Liver (tissue), 9 donors: ENCODE data around the gene RGL4. TPM values are rescaled to one million over a fixed set of nuclear protein-coding genes. Genes with fewer than 3 reads are reported as not detected.

ENCODE experiments used
- DNase-seq: peaks from one replicate; pipeline ENCODE4 v3.0.0-alpha.2; 2017; ENCODE audit warnings: low spot score
- H3K27ac ChIP-seq, 2 donors: one replicate each; pipeline ENCODE4 v1.7.0; 2013; ENCODE audit warnings: inconsistent platforms in 2 of 2, low read length in 2 of 2, control low read depth in 1 of 2, low read depth in 1 of 2, mild to moderate bottlenecking in 1 of 2
- H3K27me3 ChIP-seq, 4 donors: one replicate each; pipeline versions ENCODE4 v1.6.1 to v1.7.0; 2013; ENCODE audit warnings: low read length in 3 of 4, inconsistent platforms in 1 of 4, mild to moderate bottlenecking in 1 of 4, moderate library complexity in 1 of 4; ENCODE audit not compliant: control insufficient read depth in 4 of 4, insufficient read depth in 4 of 4
- H3K36me3 ChIP-seq, 4 donors: one replicate each; pipeline versions ENCODE4 v1.6.1 to v1.7.0; 2013; ENCODE audit warnings: low read length in 3 of 4, mild to moderate bottlenecking in 3 of 4, low read depth in 1 of 4, moderate library complexity in 1 of 4; ENCODE audit not compliant: control insufficient read depth in 4 of 4, insufficient read depth in 3 of 4
- H3K4me1 ChIP-seq, 4 donors: one replicate each; pipeline versions ENCODE4 v1.6.1 to v1.7.0; 2013; ENCODE audit warnings: low read length in 3 of 4, mild to moderate bottlenecking in 3 of 4, moderate library complexity in 1 of 4; ENCODE audit not compliant: control insufficient read depth in 4 of 4, insufficient read depth in 4 of 4
- H3K4me3 ChIP-seq, 3 donors: one replicate each; pipeline versions ENCODE4 v1.6.1 to v1.7.0; 2013; ENCODE audit warnings: low read length in 3 of 3, control low read depth in 1 of 3, low read depth in 1 of 3, mild to moderate bottlenecking in 1 of 3
- H3K9ac ChIP-seq, 2 donors: one replicate each; pipeline ENCODE4 v1.7.0; 2013; ENCODE audit warnings: low read length in 2 of 2, mild to moderate bottlenecking in 2 of 2, moderate library complexity in 2 of 2, control low read depth in 1 of 2, low read depth in 1 of 2
- H3K9me3 ChIP-seq, 4 donors: one replicate each; pipeline versions ENCODE4 v1.6.1 to v1.7.0; 2013; ENCODE audit warnings: low read length in 3 of 4; ENCODE audit not compliant: control insufficient read depth in 4 of 4
- EGR1 ChIP-seq, 2 donors: IDR thresholded peaks; 2 replicates each; pipeline ENCODE4 v1.6.1; 2016 to 2018; ENCODE audit warnings: antibody characterized with exemption in 2 of 2, low read depth in 2 of 2
- FOXA1 ChIP-seq: IDR thresholded peaks from 2 replicates; pipeline ENCODE4 v1.6.1; 2016; ENCODE audit warnings: antibody characterized with exemption
- FOXA2 ChIP-seq: IDR thresholded peaks from 2 replicates; pipeline ENCODE4 v1.6.1; 2016; ENCODE audit warnings: antibody characterized with exemption
- GABPA ChIP-seq, 2 donors: IDR thresholded peaks in 1 of 2; conservative IDR thresholded peaks in 1 of 2; 2 replicates each; pipeline ENCODE4 v1.6.1; 2016; ENCODE audit warnings: antibody characterized with exemption in 2 of 2, mild to moderate bottlenecking in 1 of 2, moderate library complexity in 1 of 2
- HNF4A ChIP-seq, 2 donors: conservative IDR thresholded peaks; 2 replicates each; pipeline ENCODE4 v1.6.1; 2016; ENCODE audit warnings: antibody characterized with exemption in 2 of 2, mild to moderate bottlenecking in 2 of 2
- HNF4G ChIP-seq: IDR thresholded peaks from 2 replicates; pipeline ENCODE4 v1.6.1; 2016; ENCODE audit warnings: antibody characterized with exemption
- JUND ChIP-seq, 2 donors: IDR thresholded peaks; 2 replicates each; pipeline ENCODE4 v1.6.1; 2016; ENCODE audit warnings: antibody characterized with exemption in 2 of 2
- MAX ChIP-seq: IDR thresholded peaks from 2 replicates; pipeline ENCODE4 v1.6.1; 2016; ENCODE audit warnings: antibody characterized with exemption
- NR2F2 ChIP-seq: IDR thresholded peaks from 2 replicates; pipeline ENCODE4 v1.6.1; 2016; ENCODE audit warnings: antibody characterized with exemption
- RAD21 ChIP-seq, 2 donors: IDR thresholded peaks; 2 replicates each; pipeline ENCODE4 v1.6.1; 2016; ENCODE audit warnings: antibody characterized with exemption in 2 of 2, mild to moderate bottlenecking in 2 of 2
- RXRA ChIP-seq, 2 donors: IDR thresholded peaks; 2 replicates each; pipeline ENCODE4 v1.6.1; 2017 to 2018; ENCODE audit warnings: antibody characterized with exemption in 2 of 2, mild to moderate bottlenecking in 1 of 2
- SP1 ChIP-seq: IDR thresholded peaks from 2 replicates; pipeline ENCODE4 v1.6.1; 2018; ENCODE audit warnings: antibody characterized with exemption, mild to moderate bottlenecking
- TAF1 ChIP-seq: conservative IDR thresholded peaks from 2 replicates; pipeline ENCODE4 v1.6.1; 2016; ENCODE audit warnings: antibody characterized with exemption, mild to moderate bottlenecking
- YY1 ChIP-seq: IDR thresholded peaks from 2 replicates; pipeline ENCODE4 v1.6.1; 2016; ENCODE audit warnings: antibody characterized with exemption, mild to moderate bottlenecking
- WGBS: extraction: QIAGEN DNeasy Blood & Tissue Kit; methylation state at CpG from one replicate; pipeline ENCODE4 v1.1.7; 2013; 5-methylcytosine and 5-hydroxymethylcytosine counted together
- polyA plus RNA-seq, 2 donors: library from polyadenylated mRNA; stranded (reverse) in 1 of 2; unstranded in 1 of 2; fragments of 200-250 nt in 1 of 2; fragments of >200 nt in 1 of 2; fragmentation: Nextera tagmentation in 1 of 2; extraction: Ambion mirVana in 1 of 2; gene quantifications; one replicate each; pipeline versions ENCODE4 v1.2.1 to v1.2.3, GENCODE V29; 2013 to 2015
- total RNA-seq, 2 donors: library from RNA; depleted of rRNA; stranded (reverse); fragments of >200 nt; gene quantifications; one replicate each; pipeline ENCODE4 v1.2.3, GENCODE V29; 2014
- TF ChIP-seq, protein P1 (sequence below): IDR thresholded peaks from 2 replicates; pipeline ENCODE4 v1.6.1; 2016; ENCODE audit warnings: antibody characterized with exemption, mild to moderate bottlenecking
- TF ChIP-seq, protein P2 (sequence below): IDR thresholded peaks from 2 replicates; pipeline ENCODE4 v1.6.1; 2016; ENCODE audit warnings: antibody characterized with exemption
- TF ChIP-seq, protein P3 (sequence below): fragments of 150-350 bp; IDR thresholded peaks from 2 replicates; pipeline ENCODE4 v1.5.1; 2017; ENCODE audit warnings: improper control_type of control experiment, low read depth, low read length; ENCODE audit not compliant: missing input control
- TF ChIP-seq, protein P4 (sequence below): IDR thresholded peaks from 2 replicates; pipeline ENCODE4 v1.6.1; 2016; ENCODE audit warnings: antibody characterized with exemption
- donor health status: healthy.
- donor health status: healthy.
- donor health status: healthy.
- donor health status: healthy.
- donor health status: healthy.

Gene RGL4
- total and polyA plus RNA-seq, 4 donors, result 0.25 to 6.2 (median 0.56) TPM

DNA sequence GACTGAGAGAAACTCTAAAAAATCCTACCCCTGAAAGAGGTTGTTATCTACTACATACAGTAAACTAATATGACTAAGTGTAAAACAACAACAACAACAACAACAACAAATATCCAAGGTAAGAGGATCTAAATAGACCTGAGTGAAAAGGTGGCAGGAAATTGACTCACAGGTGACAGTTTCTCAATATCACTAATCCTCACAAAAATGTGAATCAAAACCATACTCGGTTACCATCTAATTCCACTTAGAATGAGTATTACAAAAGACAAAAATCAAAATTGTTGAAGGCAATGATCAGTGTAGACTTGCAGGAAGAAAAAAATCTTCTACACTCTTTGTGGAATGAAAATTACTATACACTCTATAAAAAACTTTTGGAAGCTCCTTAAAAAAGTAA, 17.5 kb downstream of the RGL4 start:
- no peaks in the 10 kb centered on the region for H3K9me3 ChIP-seq
- WGBS, result 90% methylated on average over 1 of the region's 1 CpG
- no peak for DNase-seq
- H3K4me3 ChIP-seq, result no peak overlapping the region
- no peak overlapping the region for H3K27ac ChIP-seq
- H3K4me1 ChIP-seq, result no peaks in the 10 kb centered on the region
- H3K36me3 ChIP-seq, result peaks cover 7 to 75% (median 58%) of the 10 kb centered on the region in 4 donors
- TF ChIP-seq HNF4A (conservative IDR thresholded peaks at IDR 0.05) (no peak), TAF1 (no peak), RAD21 (IDR thresholded peaks at IDR 0.05) (no peak), EGR1 (IDR thresholded peaks at IDR 0.05; ENCODE audit: low read depth in 2 of 2) (no peak), NR2F2 (no peak), GABPA (IDR thresholded peaks at IDR 0.05 in 1 of 2, conservative IDR thresholded peaks at IDR 0.05 in 1 of 2) (no peak), MAX (no peak), JUND (IDR thresholded peaks at IDR 0.05) (no peak), FOXA1 (no peak), FOXA2 (no peak), RXRA (IDR thresholded peaks at IDR 0.05) (no peak), HNF4G (no peak), SP1 (no peak)
- TF ChIP-seq, protein P1, sequence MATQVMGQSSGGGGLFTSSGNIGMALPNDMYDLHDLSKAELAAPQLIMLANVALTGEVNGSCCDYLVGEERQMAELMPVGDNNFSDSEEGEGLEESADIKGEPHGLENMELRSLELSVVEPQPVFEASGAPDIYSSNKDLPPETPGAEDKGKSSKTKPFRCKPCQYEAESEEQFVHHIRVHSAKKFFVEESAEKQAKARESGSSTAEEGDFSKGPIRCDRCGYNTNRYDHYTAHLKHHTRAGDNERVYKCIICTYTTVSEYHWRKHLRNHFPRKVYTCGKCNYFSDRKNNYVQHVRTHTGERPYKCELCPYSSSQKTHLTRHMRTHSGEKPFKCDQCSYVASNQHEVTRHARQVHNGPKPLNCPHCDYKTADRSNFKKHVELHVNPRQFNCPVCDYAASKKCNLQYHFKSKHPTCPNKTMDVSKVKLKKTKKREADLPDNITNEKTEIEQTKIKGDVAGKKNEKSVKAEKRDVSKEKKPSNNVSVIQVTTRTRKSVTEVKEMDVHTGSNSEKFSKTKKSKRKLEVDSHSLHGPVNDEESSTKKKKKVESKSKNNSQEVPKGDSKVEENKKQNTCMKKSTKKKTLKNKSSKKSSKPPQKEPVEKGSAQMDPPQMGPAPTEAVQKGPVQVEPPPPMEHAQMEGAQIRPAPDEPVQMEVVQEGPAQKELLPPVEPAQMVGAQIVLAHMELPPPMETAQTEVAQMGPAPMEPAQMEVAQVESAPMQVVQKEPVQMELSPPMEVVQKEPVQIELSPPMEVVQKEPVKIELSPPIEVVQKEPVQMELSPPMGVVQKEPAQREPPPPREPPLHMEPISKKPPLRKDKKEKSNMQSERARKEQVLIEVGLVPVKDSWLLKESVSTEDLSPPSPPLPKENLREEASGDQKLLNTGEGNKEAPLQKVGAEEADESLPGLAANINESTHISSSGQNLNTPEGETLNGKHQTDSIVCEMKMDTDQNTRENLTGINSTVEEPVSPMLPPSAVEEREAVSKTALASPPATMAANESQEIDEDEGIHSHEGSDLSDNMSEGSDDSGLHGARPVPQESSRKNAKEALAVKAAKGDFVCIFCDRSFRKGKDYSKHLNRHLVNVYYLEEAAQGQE, result no peak
- TF ChIP-seq, protein P2, sequence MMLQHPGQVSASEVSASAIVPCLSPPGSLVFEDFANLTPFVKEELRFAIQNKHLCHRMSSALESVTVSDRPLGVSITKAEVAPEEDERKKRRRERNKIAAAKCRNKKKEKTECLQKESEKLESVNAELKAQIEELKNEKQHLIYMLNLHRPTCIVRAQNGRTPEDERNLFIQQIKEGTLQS, result no peak
- no peaks in the 10 kb centered on the region for H3K27me3 ChIP-seq
- H3K9ac ChIP-seq, result no peak overlapping the region

DNA sequence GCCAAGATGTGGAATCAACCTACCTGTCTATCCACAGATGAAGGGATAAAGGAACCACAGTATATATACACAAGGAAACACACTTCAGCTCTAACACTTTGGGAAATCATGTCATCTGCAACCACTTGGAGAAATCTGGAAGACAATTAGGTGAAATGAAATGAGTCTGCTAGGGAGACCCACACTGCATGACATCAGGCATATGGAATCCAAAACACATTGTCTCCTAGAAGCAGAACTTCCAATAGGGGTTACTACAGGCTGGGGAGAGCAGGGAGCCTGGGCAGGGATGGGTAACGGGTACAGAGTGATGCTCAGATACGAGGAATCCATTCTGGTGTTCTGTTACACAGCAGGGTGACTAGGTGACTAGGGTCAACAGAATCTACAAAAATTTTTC, 18.3 kb downstream of the RGL4 start:
- H3K9ac ChIP-seq, result no peak overlapping the region
- H3K4me1 ChIP-seq, result no peaks in the 10 kb centered on the region
- H3K27me3 ChIP-seq, result no peaks in the 10 kb centered on the region
- 98% methylated on average over 2 of the region's 2 CpGs for WGBS
- H3K9me3 ChIP-seq, result no peaks in the 10 kb centered on the region
- DNase-seq, result no peak
- no peak overlapping the region for H3K27ac ChIP-seq
- H3K4me3 ChIP-seq, result no peak overlapping the region
- TF ChIP-seq, protein P1, result no peak
- TF ChIP-seq FOXA1 (no peak), HNF4A (conservative IDR thresholded peaks at IDR 0.05) (no peak), RXRA (IDR thresholded peaks at IDR 0.05) (no peak), HNF4G (no peak), NR2F2 (no peak), YY1 (no peak), GABPA (IDR thresholded peaks at IDR 0.05 in 1 of 2, conservative IDR thresholded peaks at IDR 0.05 in 1 of 2) (no peak), TAF1 (no peak), MAX (no peak), RAD21 (IDR thresholded peaks at IDR 0.05) (no peak)
- TF ChIP-seq, protein P3, sequence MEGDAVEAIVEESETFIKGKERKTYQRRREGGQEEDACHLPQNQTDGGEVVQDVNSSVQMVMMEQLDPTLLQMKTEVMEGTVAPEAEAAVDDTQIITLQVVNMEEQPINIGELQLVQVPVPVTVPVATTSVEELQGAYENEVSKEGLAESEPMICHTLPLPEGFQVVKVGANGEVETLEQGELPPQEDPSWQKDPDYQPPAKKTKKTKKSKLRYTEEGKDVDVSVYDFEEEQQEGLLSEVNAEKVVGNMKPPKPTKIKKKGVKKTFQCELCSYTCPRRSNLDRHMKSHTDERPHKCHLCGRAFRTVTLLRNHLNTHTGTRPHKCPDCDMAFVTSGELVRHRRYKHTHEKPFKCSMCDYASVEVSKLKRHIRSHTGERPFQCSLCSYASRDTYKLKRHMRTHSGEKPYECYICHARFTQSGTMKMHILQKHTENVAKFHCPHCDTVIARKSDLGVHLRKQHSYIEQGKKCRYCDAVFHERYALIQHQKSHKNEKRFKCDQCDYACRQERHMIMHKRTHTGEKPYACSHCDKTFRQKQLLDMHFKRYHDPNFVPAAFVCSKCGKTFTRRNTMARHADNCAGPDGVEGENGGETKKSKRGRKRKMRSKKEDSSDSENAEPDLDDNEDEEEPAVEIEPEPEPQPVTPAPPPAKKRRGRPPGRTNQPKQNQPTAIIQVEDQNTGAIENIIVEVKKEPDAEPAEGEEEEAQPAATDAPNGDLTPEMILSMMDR, result no peak
- TF ChIP-seq, protein P2, result no peak
- TF ChIP-seq, protein P4, sequence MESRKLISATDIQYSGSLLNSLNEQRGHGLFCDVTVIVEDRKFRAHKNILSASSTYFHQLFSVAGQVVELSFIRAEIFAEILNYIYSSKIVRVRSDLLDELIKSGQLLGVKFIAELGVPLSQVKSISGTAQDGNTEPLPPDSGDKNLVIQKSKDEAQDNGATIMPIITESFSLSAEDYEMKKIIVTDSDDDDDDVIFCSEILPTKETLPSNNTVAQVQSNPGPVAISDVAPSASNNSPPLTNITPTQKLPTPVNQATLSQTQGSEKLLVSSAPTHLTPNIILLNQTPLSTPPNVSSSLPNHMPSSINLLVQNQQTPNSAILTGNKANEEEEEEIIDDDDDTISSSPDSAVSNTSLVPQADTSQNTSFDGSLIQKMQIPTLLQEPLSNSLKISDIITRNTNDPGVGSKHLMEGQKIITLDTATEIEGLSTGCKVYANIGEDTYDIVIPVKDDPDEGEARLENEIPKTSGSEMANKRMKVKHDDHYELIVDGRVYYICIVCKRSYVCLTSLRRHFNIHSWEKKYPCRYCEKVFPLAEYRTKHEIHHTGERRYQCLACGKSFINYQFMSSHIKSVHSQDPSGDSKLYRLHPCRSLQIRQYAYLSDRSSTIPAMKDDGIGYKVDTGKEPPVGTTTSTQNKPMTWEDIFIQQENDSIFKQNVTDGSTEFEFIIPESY, result no peak
- H3K36me3 ChIP-seq, result peaks cover 7 to 69% (median 57%) of the 10 kb centered on the region in 4 donors
